Peyer's patch (tissue), 4 donors: ENCODE data around the gene NUDT12.

Experiments used
- CTCF ChIP-seq, 6 experiments: fragments of 450-650 bp in 4 of 6; fragments of 200-600 bp in 2 of 6; sonication (generic) in 1 of 6; IDR thresholded peaks; one replicate each; pipeline ENCODE4 v1.5.1; 2017 to 2019; ENCODE audit warnings: antibody characterized with exemption in 6 of 6, mild to moderate bottlenecking in 3 of 6, moderate library complexity in 1 of 6
- POLR2A ChIP-seq, 2 donors: fragments of 450-650 bp; IDR thresholded peaks; one replicate each; pipeline ENCODE4 v1.5.1; 2017; ENCODE audit warnings: antibody characterized with exemption in 2 of 2, mild to moderate bottlenecking in 2 of 2, moderate library complexity in 2 of 2

- no peak for TF ChIP-seq CTCF (IDR thresholded peaks at IDR 0.05)
- TF ChIP-seq POLR2A (IDR thresholded peaks at IDR 0.05), result no peak
Measured at GRCh38 chr5:103502662-103503061, 59.9 kb downstream of the NUDT12 start.
